Activated CD4-positive, alpha-beta T cell treated with anti-CD3 and anti-CD28 coated beads for 36 hours (primary cell): ENCODE data around the gene DUSP23. TPM values are rescaled to one million over a fixed set of nuclear protein-coding genes. Genes with fewer than 3 reads are reported as not detected.
A peak's percentile ranks its signal among the peaks of the same experiment; 100 is the strongest.

Experiments used
- ATAC-seq: fragments of 200-7000 bp; cut with Tn5 transposase; one replicate; pipeline ENCODE4 v1.10.0; 2021; ENCODE audit warnings: mild to moderate bottlenecking, moderate library complexity
- CTCF ChIA-PET: fragments of 350-600 bp; sonication (Branson Sonifier 250); formaldehyde crosslinking; loops from one replicate; lab custom pipeline; 2021; ENCODE audit warnings: antibody characterized with exemption; lab: Charles Lee
- POLR2A ChIA-PET: fragments of 350-600 bp; sonication (Branson Sonifier 250); formaldehyde crosslinking; loops from one replicate; lab custom pipeline; 2021; ENCODE audit warnings: antibody characterized with exemption, inconsistent platforms; lab: Charles Lee
- DNase-seq: peaks from one replicate; pipeline ENCODE4 v3.0.0-alpha.2; 2020
- H3K27ac Mint-ChIP-seq: one replicate; pipeline ENCODE4 v1.8.0; 2021; ENCODE audit warnings: mixed read lengths
- H3K27me3 Mint-ChIP-seq: one replicate; pipeline ENCODE4 v1.8.0; 2021; ENCODE audit warnings: mixed read lengths
- H3K36me3 Mint-ChIP-seq: one replicate; pipeline ENCODE4 v1.8.0; 2021; ENCODE audit warnings: low read depth, mixed read lengths
- H3K4me1 Mint-ChIP-seq: one replicate; pipeline ENCODE4 v1.8.0; 2021; ENCODE audit warnings: mixed read lengths
- H3K4me3 Mint-ChIP-seq: one replicate; pipeline ENCODE4 v1.8.0; 2021; ENCODE audit warnings: mild to moderate bottlenecking, moderate library complexity, mixed read lengths
- H3K9me3 Mint-ChIP-seq: one replicate; pipeline ENCODE4 v1.8.0; 2021; ENCODE audit warnings: low read depth, mixed read lengths
- intact Hi-C, 2 experiments: fragments of 100-400 bp; cut with DNase I in 1 of 2; cut with micrococcal nuclease in 1 of 2; formaldehyde crosslinking; loops; one replicate each; pipeline versions ENCODE4 v1.14.2 to v1.15.1; 2022 to 2024; cut with DNase I, micrococcal nuclease
- total RNA-seq, 2 experiments: library from RNA; stranded (reverse); gene quantifications; one replicate each; pipeline ENCODE4 v1.2.3, GENCODE V29; 2021

The DUSP23 gene
- total RNA-seq, 2 experiments from 2014 or later = 23.9 to 26.8 TPM

- no peak for ATAC-seq
- no peak for DNase-seq
- ChIA-PET CTCF (interaction anchor here (1.0 to 1.6 kb wide), 3 partner anchors 21 to 43 kb away, joined by 3 to 4 read pairs (median 4); no protein-coding TSS in a partner anchor), POLR2A (no interaction called here)
- Mint-ChIP-seq H3K36me3 (no peaks in the 10 kb centered on the region), H3K9me3 (no peaks in the 10 kb centered on the region), H3K27me3 (peaks cover 5% of the 10 kb centered on the region), H3K4me1 (no peaks in the 10 kb centered on the region), H3K4me3 (no peak overlapping the region), H3K27ac (no peak overlapping the region)
- intact Hi-C loops = no loop called here
Measured at GRCh38 chr1:159756397-159756796, 24.4 kb upstream of the DUSP23 start.

- no peaks in the 10 kb centered on the region for H3K36me3 Mint-ChIP-seq
- no peak for DNase-seq
- ChIA-PET CTCF (no interaction called here), POLR2A (no interaction called here)
- peaks cover 11% of the 10 kb centered on the region for H3K27me3 Mint-ChIP-seq
- intact Hi-C loops = no loop called here
- no peaks in the 10 kb centered on the region for H3K4me1 Mint-ChIP-seq
- H3K9me3 Mint-ChIP-seq = no peaks in the 10 kb centered on the region
- no peak overlapping the region for H3K4me3 Mint-ChIP-seq
- no peak overlapping the region for H3K27ac Mint-ChIP-seq
- no peak for ATAC-seq
Measured at GRCh38 chr1:159763686-159764085, 17.1 kb upstream of the DUSP23 start.

GRCh38 chr1:159765806-159766205 is 15.0 kb upstream of the DUSP23 start:
- H3K9me3 Mint-ChIP-seq = no peaks in the 10 kb centered on the region
- ATAC-seq = no peak
- intact Hi-C loops = no loop called here
- DNase-seq = no peak
- no peak overlapping the region for H3K4me3 Mint-ChIP-seq
- no peaks in the 10 kb centered on the region for H3K36me3 Mint-ChIP-seq
- no peaks in the 10 kb centered on the region for H3K4me1 Mint-ChIP-seq
- peaks cover 11% of the 10 kb centered on the region for H3K27me3 Mint-ChIP-seq
- POLR2A ChIA-PET = no interaction called here
- CTCF ChIA-PET = no interaction called here
- H3K27ac Mint-ChIP-seq = no peak overlapping the region

GRCh38 chr1:159771127-159771895 is 9.5 kb upstream of the DUSP23 start:
- intact Hi-C loops = no loop called here
- ChIA-PET POLR2A (no interaction called here), CTCF (no interaction called here)
- ATAC-seq (no peak), DNase-seq (no peak)
- no peaks in the 10 kb centered on the region for H3K36me3 Mint-ChIP-seq
- H3K4me1 Mint-ChIP-seq = no peaks in the 10 kb centered on the region
- H3K27me3 Mint-ChIP-seq = peaks cover 2% of the 10 kb centered on the region
- H3K9me3 Mint-ChIP-seq = no peaks in the 10 kb centered on the region
- H3K27ac Mint-ChIP-seq = no peak overlapping the region
- H3K4me3 Mint-ChIP-seq = no peak overlapping the region

GRCh38 chr1:159774465-159774864 is 6.3 kb upstream of the DUSP23 start:
- H3K4me1 Mint-ChIP-seq = peaks cover 5% of the 10 kb centered on the region
- no peak overlapping the region for H3K27ac Mint-ChIP-seq
- peaks cover 2% of the 10 kb centered on the region for H3K27me3 Mint-ChIP-seq
- ATAC-seq = no peak
- no peaks in the 10 kb centered on the region for H3K9me3 Mint-ChIP-seq
- no peaks in the 10 kb centered on the region for H3K36me3 Mint-ChIP-seq
- no peak overlapping the region for H3K4me3 Mint-ChIP-seq
- intact Hi-C loops = no loop called here
- no peak for DNase-seq
- CTCF ChIA-PET = interaction anchor here (0.7 to 2.0 kb wide), 2 partner anchors 16 to 35 kb away, joined by 3 to 5 read pairs; no protein-coding TSS in a partner anchor
- POLR2A ChIA-PET = no interaction called here

- CTCF ChIA-PET = interaction anchor here (0.6 to 2.0 kb wide), 5 partner anchors 14 to 143 kb away, joined by 3 to 5 read pairs (median 4); no protein-coding TSS in a partner anchor
- peaks cover 2% of the 10 kb centered on the region for H3K27me3 Mint-ChIP-seq
- H3K9me3 Mint-ChIP-seq = no peaks in the 10 kb centered on the region
Measured at GRCh38 chr1:159775716-159776115, 5.0 kb upstream of the DUSP23 start.

GRCh38 chr1:159778266-159778665 is 2.5 kb upstream of the DUSP23 start:
- no peak for ATAC-seq
- Mint-ChIP-seq H3K9me3 (no peaks in the 10 kb centered on the region), H3K36me3 (no peaks in the 10 kb centered on the region), H3K4me3 (no peak overlapping the region), H3K4me1 (peaks cover 12% of the 10 kb centered on the region), H3K27ac (no peak overlapping the region), H3K27me3 (peaks cover 2% of the 10 kb centered on the region)
- intact Hi-C loops = no loop called here
- ChIA-PET POLR2A (no interaction called here), CTCF (interaction anchor here (0.7 to 1.6 kb wide), 5 partner anchors 9 to 112 kb away, joined by 3 to 9 read pairs (median 4); no protein-coding TSS in a partner anchor)
- no peak for DNase-seq

More at GRCh38 chr1:159775716-159776115, 5.0 kb upstream of the DUSP23 start:
- H3K27ac Mint-ChIP-seq = no peak overlapping the region
- no peaks in the 10 kb centered on the region for H3K36me3 Mint-ChIP-seq
- H3K4me1 Mint-ChIP-seq = peaks cover 9% of the 10 kb centered on the region
- intact Hi-C loops = no loop called here
- H3K4me3 Mint-ChIP-seq = no peak overlapping the region
- POLR2A ChIA-PET = no interaction called here
- DNase-seq = no peak
- no peak for ATAC-seq

GRCh38 chr1:159779403-159779851 is 1.3 kb upstream of the DUSP23 start:
- Mint-ChIP-seq H3K27me3 (peaks cover 2% of the 10 kb centered on the region), H3K36me3 (no peaks in the 10 kb centered on the region), H3K4me1 (peaks cover 12% of the 10 kb centered on the region), H3K27ac (no peak overlapping the region), H3K9me3 (no peaks in the 10 kb centered on the region), H3K4me3 (no peak overlapping the region)
- CTCF ChIA-PET = interaction anchor here (0.9 to 1.6 kb wide), 3 partner anchors 11 to 228 kb away, joined by 3 to 5 read pairs (median 3); no protein-coding TSS in a partner anchor
- POLR2A ChIA-PET = no interaction called here
- intact Hi-C loops = no loop called here
- DNase-seq (no peak), ATAC-seq (no peak)

GRCh38 chr1:159781992-159782391 is 1.2 kb downstream of the DUSP23 start:
- DNase-seq (no peak), ATAC-seq (no peak)
- POLR2A ChIA-PET = no interaction called here
- H3K27ac Mint-ChIP-seq = no peak overlapping the region
- H3K9me3 Mint-ChIP-seq = no peaks in the 10 kb centered on the region
- intact Hi-C loops = loop anchor here (2.0 to 5.0 kb wide), 5 partner anchors 45 to 480 kb away; partner anchors contain the start of genes SLAMF8 (in 2 of the 2) and DCAF8 (in 1 of the 2)
- no peaks in the 10 kb centered on the region for H3K27me3 Mint-ChIP-seq
- H3K4me3 Mint-ChIP-seq = peak overlapping the region; percentile 70
- CTCF ChIA-PET = interaction anchor here (0.6 to 2.9 kb wide), 5 partner anchors 17 to 264 kb away, joined by 3 to 14 read pairs (median 4); no protein-coding TSS in a partner anchor
- H3K36me3 Mint-ChIP-seq = no peaks in the 10 kb centered on the region
- H3K4me1 Mint-ChIP-seq = peaks cover 12% of the 10 kb centered on the region

- intact Hi-C loops = loop anchor here (5.0 kb wide), 3 partner anchors 44 to 479 kb away; partner anchors contain the start of genes DCAF8 (in 1 of the 2) and SLAMF8 (in 1 of the 2)
- peaks cover 12% of the 10 kb centered on the region for H3K4me1 Mint-ChIP-seq
- DNase-seq = no peak
- H3K27me3 Mint-ChIP-seq = no peaks in the 10 kb centered on the region
- ChIA-PET POLR2A (no interaction called here), CTCF (interaction anchor here (0.8 kb wide), 1 partner anchor 107 kb away, joined by 4 read pairs; no protein-coding TSS in a partner anchor)
- no peaks in the 10 kb centered on the region for H3K9me3 Mint-ChIP-seq
- H3K27ac Mint-ChIP-seq = no peak overlapping the region
- no peak overlapping the region for H3K4me3 Mint-ChIP-seq
- no peak for ATAC-seq
- H3K36me3 Mint-ChIP-seq = no peaks in the 10 kb centered on the region
Measured at GRCh38 chr1:159783724-159784123, 3.0 kb downstream of the DUSP23 start.

- ATAC-seq (no peak), DNase-seq (no peak)
- ChIA-PET POLR2A (no interaction called here), CTCF (interaction anchor here (0.8 kb wide), 1 partner anchor 106 kb away, joined by 4 read pairs; no protein-coding TSS in a partner anchor)
- no peak overlapping the region for H3K4me3 Mint-ChIP-seq
- H3K36me3 Mint-ChIP-seq = no peaks in the 10 kb centered on the region
- no peaks in the 10 kb centered on the region for H3K9me3 Mint-ChIP-seq
- H3K27me3 Mint-ChIP-seq = peaks cover 5% of the 10 kb centered on the region
- no peak overlapping the region for H3K27ac Mint-ChIP-seq
- intact Hi-C loops = no loop called here
- H3K4me1 Mint-ChIP-seq = peaks cover 1% of the 10 kb centered on the region
Measured at GRCh38 chr1:159786465-159786864, 5.7 kb downstream of the DUSP23 start.
